Globus pallidus (tissue), 1 donor: ENCODE data around the gene PBX4.

Experiments
- DNase-seq: peaks from one replicate; pipeline ENCODE4 v3.0.0-alpha.2; 2015; ENCODE audit warnings: low spot score

PBX4 gene

GRCh38 chr19:19538061-19538784 is 80.3 kb downstream of the PBX4 start, which contains the start of gene CILP2:
TSS of gene CILP2 (plus strand) at chr19:19538265. CDS start at chr19:19538350, 85 bp downstream.
- DNase-seq, result no peak

GRCh38 chr19:19537075-19538048 is 81.1 kb downstream of the PBX4 start:
- no peak for DNase-seq

GRCh38 chr19:19535311-19536191 is 82.9 kb downstream of the PBX4 start:
- no peak for DNase-seq

DNA sequence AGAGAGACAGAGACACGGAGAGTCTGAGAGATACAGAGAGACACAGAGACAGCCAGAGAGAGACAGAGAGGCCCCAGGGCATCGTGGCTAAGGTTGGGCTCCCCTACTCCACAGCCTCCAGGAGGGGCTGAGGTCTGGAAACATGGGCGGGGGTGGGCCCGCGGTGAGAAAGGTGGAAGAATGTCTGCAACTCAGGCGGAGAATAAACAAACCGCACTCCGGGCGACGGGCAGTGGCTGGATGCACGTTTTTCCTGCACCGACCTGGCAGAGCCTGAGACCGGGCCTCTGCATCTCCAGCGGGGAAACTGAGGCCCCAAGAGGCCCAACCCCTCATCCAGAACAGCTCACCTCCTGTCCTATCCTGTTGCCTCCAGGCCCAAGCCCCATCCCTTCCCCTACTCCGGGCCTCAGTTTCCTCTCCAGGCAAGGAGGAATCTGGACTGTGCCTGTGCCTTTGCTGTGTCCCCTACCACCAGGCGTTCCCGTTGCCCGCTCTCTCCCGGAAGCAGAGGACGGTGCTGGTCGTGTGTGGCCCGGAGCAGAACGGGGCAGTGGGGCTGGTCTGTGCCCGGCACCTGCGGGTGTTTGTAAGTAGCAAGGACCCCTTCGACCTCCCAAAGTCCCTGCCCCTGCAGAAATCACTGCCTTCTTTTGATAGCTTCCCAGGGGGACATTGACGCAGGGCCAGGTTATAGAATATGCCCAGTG is 83.8 kb downstream of the PBX4 start:
- DNase-seq, result no peak

- no peak for DNase-seq
These were observed 84.6 kb downstream of the PBX4 start for GRCh38 chr19:19533841-19534240.

GRCh38 chr19:19532806-19533701 is 85.4 kb downstream of the PBX4 start:
- no peak for DNase-seq

GRCh38 chr19:19531951-19532805 is 86.3 kb downstream of the PBX4 start:
- peak; percentile 46 for DNase-seq

DNA sequence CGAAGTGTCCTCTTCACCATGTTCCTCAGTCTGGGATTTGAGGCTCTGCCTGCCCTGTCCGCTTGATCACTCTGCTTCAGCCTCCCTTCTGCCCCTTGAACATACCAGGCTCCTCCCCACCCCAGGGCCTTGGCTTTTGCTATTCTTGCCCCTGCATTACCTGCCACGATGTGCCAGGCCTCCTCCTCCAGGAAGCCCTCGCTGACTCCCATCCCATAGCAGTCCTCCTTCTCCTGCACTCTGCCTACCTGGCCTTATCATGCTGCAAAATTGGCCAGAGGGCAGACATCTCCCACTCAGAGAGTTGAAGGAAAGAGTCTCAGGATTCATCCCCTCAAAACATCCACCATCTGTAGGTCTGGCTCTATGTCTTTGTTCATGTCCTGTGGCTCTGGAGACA is 87.6 kb downstream of the PBX4 start:
- DNase-seq, result no peak

DNA sequence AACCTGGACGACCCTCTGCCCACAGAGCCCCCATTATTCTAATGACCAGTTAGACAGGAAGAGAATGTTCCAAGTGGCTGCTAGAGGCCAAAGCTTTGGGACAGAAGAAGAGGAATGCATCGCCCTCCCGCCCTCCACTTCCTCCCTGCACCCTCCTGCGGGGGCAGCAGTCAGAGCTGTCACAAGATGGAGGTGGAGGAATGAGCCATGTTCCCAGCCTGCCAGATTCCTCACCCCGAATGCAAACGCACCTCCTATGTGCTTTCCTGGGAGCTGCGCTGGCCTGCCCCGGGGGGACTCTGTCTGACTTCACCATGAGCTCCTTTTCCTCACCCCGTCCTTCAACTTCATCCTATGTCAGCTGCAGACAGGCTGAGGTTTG is 88.1 kb downstream of the PBX4 start:
- no peak for DNase-seq

DNA sequence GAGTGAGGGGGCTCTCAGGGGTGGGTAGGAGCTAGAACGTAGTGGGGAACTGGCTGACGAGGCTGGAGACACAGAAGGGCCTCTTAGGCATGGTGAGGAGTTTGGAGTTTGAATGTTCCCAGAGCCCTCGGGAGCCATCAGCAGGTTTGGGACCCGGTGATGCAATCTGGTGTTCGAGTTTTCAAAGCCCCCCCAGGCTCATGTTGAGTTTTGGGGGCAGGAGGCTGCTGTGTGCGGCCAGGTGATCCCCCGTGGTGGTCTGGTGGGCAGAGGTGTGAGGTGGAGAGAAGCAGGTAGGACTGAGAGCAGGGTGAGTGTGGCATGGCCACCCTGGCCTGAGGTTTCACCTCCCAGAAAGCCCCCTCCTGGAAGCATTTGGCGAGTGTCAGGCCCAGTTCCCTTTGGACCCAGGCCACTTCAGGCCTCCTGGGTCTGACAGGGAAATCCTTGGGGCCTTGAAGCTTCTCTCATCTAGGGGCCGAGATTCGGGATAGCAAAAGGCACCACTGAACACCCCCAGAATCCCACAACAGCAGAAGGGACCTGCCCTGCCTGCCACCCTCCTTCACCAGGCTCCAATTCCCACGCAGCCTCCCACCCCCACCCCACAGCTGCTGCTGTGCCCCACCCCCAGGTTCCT is 88.6 kb downstream of the PBX4 start:
- DNase-seq, result no peak

- peak; percentile 37 for DNase-seq
These were observed 89.6 kb downstream of the PBX4 start, which contains the start of gene YJEFN3 for GRCh38 chr19:19528721-19529490. TSS of gene YJEFN3 (plus strand) at chr19:19528911. CDS start at chr19:19528933, 22 bp downstream.

- no peak for DNase-seq
These were observed 90.5 kb downstream of the PBX4 start for GRCh38 chr19:19527674-19528625.

DNA sequence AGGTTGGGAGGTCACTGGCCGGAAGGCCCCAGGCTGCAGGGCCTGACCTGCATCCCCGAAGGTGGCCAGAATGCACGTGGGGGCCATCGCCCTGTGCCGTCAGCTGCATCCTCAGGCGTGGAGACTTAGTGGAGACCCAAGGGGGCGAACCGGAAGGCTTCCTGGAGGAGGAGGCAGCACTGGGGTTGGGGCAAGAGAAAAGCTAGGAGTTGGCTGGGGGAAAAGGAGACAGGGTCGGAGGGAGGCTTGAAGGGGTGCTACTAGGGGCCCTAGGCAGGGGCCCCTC is 91.2 kb downstream of the PBX4 start:
- no peak for DNase-seq

DNA sequence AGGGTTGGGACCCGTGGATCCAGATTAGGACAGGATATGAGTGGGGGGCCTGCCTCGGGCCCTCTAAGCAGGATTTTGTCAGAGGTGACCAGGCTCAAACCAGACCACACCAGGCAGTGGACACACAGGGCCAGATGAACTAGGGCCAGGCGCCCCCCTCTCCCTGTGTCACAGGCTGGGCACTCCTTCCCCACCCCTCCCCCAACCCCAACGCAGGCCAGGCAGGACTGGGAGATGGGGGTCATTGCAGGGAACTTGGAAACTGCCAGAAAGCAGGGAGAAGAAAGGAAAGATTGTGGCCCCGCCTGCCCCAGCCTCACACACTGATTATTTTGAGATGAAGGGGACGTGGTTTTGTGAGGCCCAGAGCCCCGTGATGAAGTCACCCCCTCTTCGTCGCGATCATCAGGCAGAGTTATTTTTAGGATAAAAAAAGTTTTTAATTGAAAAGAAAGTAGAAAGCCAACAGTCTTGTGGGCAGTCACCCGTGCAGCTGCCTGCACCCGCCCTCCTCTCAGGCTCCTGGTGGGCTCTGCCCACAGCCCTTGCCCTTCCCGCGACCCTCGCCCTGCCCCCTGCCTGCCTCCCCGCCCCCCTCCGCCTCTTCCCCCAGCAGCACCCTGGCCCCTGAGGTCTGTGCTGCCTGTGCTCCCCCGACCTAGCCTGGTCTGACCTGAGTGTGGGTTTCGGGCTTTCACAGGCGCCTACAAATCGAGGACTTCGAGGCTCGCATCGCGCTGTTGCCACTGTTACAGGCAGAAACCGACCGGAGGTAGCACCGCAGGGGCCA is 91.7 kb downstream of the PBX4 start:
- no peak for DNase-seq

GRCh38 chr19:19525611-19526380 is 92.7 kb downstream of the PBX4 start:
- DNase-seq, result no peak
